KMS-11 (cell line): Measurements from ENCODE around the gene POMP.

Source experiments
- H2AFZ ChIP-seq: fragments of 200-600 bp; sonication (generic); 2 replicates; pipeline ENCODE4 v1.6.1; 2016; ENCODE audit warnings: antibody characterized with exemption, mixed run types, low read depth
- H3K27ac ChIP-seq: fragments of 200-600 bp; sonication (generic); 2 replicates; pipeline ENCODE4 v1.6.1; 2016; ENCODE audit warnings: mild to moderate bottlenecking, mixed run types
- H3K27me3 ChIP-seq: fragments of 200-600 bp; sonication (generic); 2 replicates; pipeline ENCODE4 v1.6.1; 2017; ENCODE audit warnings: mild to moderate bottlenecking, low read depth, mixed run types, moderate library complexity; ENCODE audit not compliant: insufficient read depth
- H3K36me3 ChIP-seq: fragments of 200-600 bp; sonication (generic); 2 replicates; pipeline ENCODE4 v1.6.1; 2017; ENCODE audit warnings: mild to moderate bottlenecking, mixed run types; ENCODE audit not compliant: insufficient read depth
- H3K4me1 ChIP-seq: fragments of 200-600 bp; sonication (generic); 2 replicates; pipeline ENCODE4 v1.6.1; 2016; ENCODE audit warnings: mild to moderate bottlenecking, low read depth, mixed run types; ENCODE audit not compliant: poor library complexity, severe bottlenecking
- H3K4me2 ChIP-seq: fragments of 200-600 bp; sonication (generic); 2 replicates; pipeline ENCODE4 v1.7.0; 2016; ENCODE audit warnings: mild to moderate bottlenecking, mixed run types
- H3K4me3 ChIP-seq: fragments of 200-600 bp; sonication (generic); IDR thresholded peaks from 2 replicates; pipeline ENCODE4 v1.6.1; 2017; ENCODE audit warnings: low read depth, low read length, mixed read lengths; ENCODE audit not compliant: insufficient read depth
- H3K79me2 ChIP-seq: fragments of 200-600 bp; sonication (generic); 2 replicates; pipeline ENCODE4 v1.6.1; 2016; ENCODE audit warnings: low read depth, mixed run types; ENCODE audit not compliant: insufficient read depth
- H3K9ac ChIP-seq: fragments of 200-600 bp; sonication (generic); 2 replicates; pipeline ENCODE4 v1.6.1; 2016; ENCODE audit warnings: mild to moderate bottlenecking, mixed run types
- H4K20me1 ChIP-seq: fragments of 200-600 bp; sonication (generic); 2 replicates; pipeline ENCODE4 v1.6.1; 2016; ENCODE audit warnings: mild to moderate bottlenecking, mixed run types; ENCODE audit not compliant: insufficient read depth
- TF ChIP-seq, protein P1 (sequence below): fragments of 200-600 bp; sonication (generic); conservative IDR thresholded peaks from 2 replicates; pipeline ENCODE4 v1.6.1; 2017; ENCODE audit warnings: low read depth, mild to moderate bottlenecking, antibody characterized with exemption, low read length, moderate library complexity, mixed read lengths

The POMP gene

GRCh38 chr13:28723806-28724205 lies 64.9 kb downstream of the POMP start:
- no peak overlapping the region for H3K4me2 ChIP-seq
- TF ChIP-seq, protein P1, sequence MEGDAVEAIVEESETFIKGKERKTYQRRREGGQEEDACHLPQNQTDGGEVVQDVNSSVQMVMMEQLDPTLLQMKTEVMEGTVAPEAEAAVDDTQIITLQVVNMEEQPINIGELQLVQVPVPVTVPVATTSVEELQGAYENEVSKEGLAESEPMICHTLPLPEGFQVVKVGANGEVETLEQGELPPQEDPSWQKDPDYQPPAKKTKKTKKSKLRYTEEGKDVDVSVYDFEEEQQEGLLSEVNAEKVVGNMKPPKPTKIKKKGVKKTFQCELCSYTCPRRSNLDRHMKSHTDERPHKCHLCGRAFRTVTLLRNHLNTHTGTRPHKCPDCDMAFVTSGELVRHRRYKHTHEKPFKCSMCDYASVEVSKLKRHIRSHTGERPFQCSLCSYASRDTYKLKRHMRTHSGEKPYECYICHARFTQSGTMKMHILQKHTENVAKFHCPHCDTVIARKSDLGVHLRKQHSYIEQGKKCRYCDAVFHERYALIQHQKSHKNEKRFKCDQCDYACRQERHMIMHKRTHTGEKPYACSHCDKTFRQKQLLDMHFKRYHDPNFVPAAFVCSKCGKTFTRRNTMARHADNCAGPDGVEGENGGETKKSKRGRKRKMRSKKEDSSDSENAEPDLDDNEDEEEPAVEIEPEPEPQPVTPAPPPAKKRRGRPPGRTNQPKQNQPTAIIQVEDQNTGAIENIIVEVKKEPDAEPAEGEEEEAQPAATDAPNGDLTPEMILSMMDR, result no peak

DNA sequence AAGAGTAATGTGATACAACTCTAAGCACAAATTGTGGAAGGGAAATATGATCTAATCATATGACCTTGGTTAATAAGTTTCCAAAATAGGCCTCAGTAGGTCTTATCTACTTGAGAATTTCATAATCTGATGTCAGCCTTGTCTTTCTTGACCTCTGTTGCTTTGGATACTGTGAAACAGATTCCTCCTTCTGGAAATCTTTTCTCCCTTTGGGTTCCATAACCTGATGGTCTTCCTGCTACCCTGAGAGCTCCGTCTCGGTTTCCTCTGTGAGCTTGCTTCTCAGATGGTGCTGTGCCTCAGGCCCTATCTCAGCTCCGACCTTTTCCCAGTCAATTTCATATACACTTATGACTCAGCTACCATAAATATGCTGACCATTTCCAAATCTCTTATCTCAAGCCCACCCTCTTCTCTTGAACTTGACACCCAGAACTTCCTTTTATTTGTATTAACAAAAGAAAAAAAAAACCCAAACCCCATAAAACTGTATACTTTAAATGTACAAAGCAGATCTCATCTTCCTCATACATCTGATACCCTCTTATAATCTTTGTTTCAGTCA lies 66.2 kb downstream of the POMP start:
- Histone ChIP-seq H3K4me2 (no peak overlapping the region), H3K79me2 (no peaks in the 10 kb centered on the region), H3K9ac (no peak overlapping the region), H3K36me3 (no peaks in the 10 kb centered on the region), H3K27me3 (no peaks in the 10 kb centered on the region), H3K4me3 (no peak overlapping the region), H2AFZ (no peak overlapping the region), H3K27ac (no peak overlapping the region), H4K20me1 (no peaks in the 10 kb centered on the region), H3K4me1 (no peaks in the 10 kb centered on the region)
- TF ChIP-seq, protein P1, result no peak

More at GRCh38 chr13:28723806-28724205, 64.9 kb downstream of the POMP start:
- Histone ChIP-seq H3K9ac (no peak overlapping the region), H3K4me1 (no peaks in the 10 kb centered on the region), H3K36me3 (no peaks in the 10 kb centered on the region), H3K79me2 (no peaks in the 10 kb centered on the region), H3K27me3 (no peaks in the 10 kb centered on the region), H4K20me1 (no peaks in the 10 kb centered on the region), H3K27ac (no peak overlapping the region), H2AFZ (no peak overlapping the region), H3K4me3 (no peak overlapping the region)
